Measurements from ENCODE around the gene BACH2. TPM values are rescaled to one million over a fixed set of nuclear protein-coding genes. Genes with fewer than 3 reads are reported as not detected.

Gene BACH2
- total and polyA plus RNA-seq, 10 of the 15 experiments (the other 5 are each of a cell fraction or from before 2014, with no cell fraction given), result 0.03 to 0.28 (median 0.04) TPM; not detected in 3

DNA sequence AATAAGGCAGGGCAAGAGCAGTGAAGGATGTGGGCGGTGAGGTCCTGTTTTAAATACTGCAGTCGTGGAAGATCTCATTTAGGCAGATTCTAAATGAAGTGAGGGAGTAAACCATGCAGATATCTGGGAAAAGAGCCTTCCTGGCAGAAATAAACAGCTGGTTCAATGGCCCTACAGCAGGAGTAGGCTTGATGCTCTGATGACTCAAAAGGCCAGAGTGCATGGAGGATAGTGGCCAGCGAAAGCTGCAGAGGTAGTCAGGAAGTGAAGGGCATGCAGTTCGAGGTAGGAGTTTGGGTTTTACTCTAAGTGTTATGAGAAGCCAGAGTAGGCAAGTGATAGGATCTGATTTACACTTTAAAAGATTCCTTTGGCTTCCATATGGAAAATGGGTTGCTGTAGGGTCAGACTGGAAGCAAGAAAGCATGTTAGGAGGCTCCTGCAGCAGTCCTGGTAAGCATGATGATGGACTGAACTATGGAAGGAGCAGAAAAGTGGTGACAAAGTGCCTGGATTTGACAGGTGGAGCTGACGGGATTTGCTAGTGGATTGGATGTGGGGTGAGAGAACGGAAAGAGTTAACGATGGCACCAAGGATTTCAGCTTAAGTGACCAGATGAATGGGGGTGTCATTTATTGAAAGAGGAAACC lies 252.3 kb downstream of the BACH2 start (continued):
- TF ChIP-seq SREBF2 (IDR thresholded peaks at IDR 0.05; ENCODE audit: low read length), result no peak

DNA sequence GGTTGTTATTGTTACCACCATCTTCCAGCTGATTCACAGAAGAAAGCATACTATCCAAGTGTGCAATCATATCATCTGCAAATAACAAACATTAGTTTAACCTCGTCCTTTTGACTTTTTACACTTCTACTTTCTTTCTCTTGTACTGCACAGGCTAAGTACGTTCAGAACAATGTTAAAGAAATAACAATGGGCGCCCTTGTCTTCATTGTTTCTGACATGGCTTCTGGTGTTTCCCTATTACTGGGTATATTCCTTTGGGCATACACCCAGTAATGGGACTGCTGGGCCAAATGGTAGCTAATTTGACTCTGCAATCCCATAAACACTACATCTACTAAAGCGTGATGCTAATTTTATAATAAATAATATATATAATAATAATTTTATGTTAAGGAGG lies 255.7 kb downstream of the BACH2 start:
- ChIA-PET SMC1A (ENCODE audit: uncharacterized antibody, unreplicated experiment) (no interaction called here), RAD21 (ENCODE audit: unreplicated experiment) (no interaction called here), POLR2A (no interaction called here), CTCF (no interaction called here)
- 12% methylated on average over 4 of the region's 4 CpGs for WGBS (ENCODE audit: insufficient coverage, insufficient replicate concordance, low lambda C conversion rate, missing lambda C conversion rate)
- Histone ChIP-seq H3K4me3 (no peak overlapping the region), H3K36me3 (ENCODE audit: control insufficient read depth in 2 of 2, insufficient read depth in 2 of 2, low read length in 1 of 2) (no peaks in the 10 kb centered on the region), H3K4me1 (ENCODE audit: control insufficient read depth, insufficient read depth, low read length) (no peaks in the 10 kb centered on the region), H3K9me3 (replicated peaks; ENCODE audit: control insufficient read depth, insufficient read depth, low read length) (no peaks in the 10 kb centered on the region), H3K4me2 (ENCODE audit: control insufficient read depth, insufficient read depth) (no peak overlapping the region), H3K9ac (ENCODE audit: control insufficient read depth, insufficient read depth, low read length) (no peak overlapping the region), H2AFZ (ENCODE audit: control insufficient read depth, low read depth, low read length) (no peak overlapping the region), H3K79me2 (ENCODE audit: control insufficient read depth, insufficient read depth, low read length) (no peaks in the 10 kb centered on the region), H3K27me3 (replicated peaks in 1 of 2; ENCODE audit: control insufficient read depth in 2 of 2, insufficient read depth in 2 of 2, low read length in 1 of 2) (no peaks in the 10 kb centered on the region), H4K20me1 (ENCODE audit: control insufficient read depth, insufficient read depth) (no peaks in the 10 kb centered on the region), H3K27ac (ENCODE audit: control insufficient read depth, insufficient read depth) (no peak overlapping the region)
- no peak for DNase-seq (ENCODE audit: low read depth, low spot score)
- no peak for ATAC-seq
- TF ChIP-seq USF2 (IDR thresholded peaks at IDR 0.05; ENCODE audit: borderline replicate concordance, low read depth, low read length) (no peak), RBBP5 (conservative IDR thresholded peaks at IDR 0.05) (no peak), NR2C1 (IDR thresholded peaks at IDR 0.05) (no peak), STAT1 (conservative IDR thresholded peaks at IDR 0.05) (no peak), ZZZ3 (IDR thresholded peaks at IDR 0.05; ENCODE audit: control insufficient read depth, insufficient read length, low read depth) (no peak), ASH2L (IDR thresholded peaks at IDR 0.05; ENCODE audit: borderline replicate concordance, low read depth) (no peak), WRNIP1 (IDR thresholded peaks at IDR 0.05; ENCODE audit: borderline replicate concordance, low read depth, low read length) (no peak), CEBPB (IDR thresholded peaks at IDR 0.05; ENCODE audit: borderline replicate concordance in 1 of 2, low read depth in 2 of 2, low read length in 2 of 2) (no peak), RAD21 (IDR thresholded peaks at IDR 0.05; ENCODE audit: insufficient read depth, low read depth, low read length) (no peak), EED (IDR thresholded peaks at IDR 0.05; ENCODE audit: low read depth) (no peak), MEF2B (IDR thresholded peaks at IDR 0.05; ENCODE audit: partially characterized antibody, poor library complexity, severe bottlenecking) (no peak), NFYB (IDR thresholded peaks at IDR 0.05; ENCODE audit: insufficient read depth, low read depth, low read length) (no peak)
- TF ChIP-seq, protein P1, sequence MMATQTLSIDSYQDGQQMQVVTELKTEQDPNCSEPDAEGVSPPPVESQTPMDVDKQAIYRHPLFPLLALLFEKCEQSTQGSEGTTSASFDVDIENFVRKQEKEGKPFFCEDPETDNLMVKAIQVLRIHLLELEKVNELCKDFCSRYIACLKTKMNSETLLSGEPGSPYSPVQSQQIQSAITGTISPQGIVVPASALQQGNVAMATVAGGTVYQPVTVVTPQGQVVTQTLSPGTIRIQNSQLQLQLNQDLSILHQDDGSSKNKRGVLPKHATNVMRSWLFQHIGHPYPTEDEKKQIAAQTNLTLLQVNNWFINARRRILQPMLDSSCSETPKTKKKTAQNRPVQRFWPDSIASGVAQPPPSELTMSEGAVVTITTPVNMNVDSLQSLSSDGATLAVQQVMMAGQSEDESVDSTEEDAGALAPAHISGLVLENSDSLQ (IDR thresholded peaks at IDR 0.05), result no peak
- TF ChIP-seq, protein P2, sequence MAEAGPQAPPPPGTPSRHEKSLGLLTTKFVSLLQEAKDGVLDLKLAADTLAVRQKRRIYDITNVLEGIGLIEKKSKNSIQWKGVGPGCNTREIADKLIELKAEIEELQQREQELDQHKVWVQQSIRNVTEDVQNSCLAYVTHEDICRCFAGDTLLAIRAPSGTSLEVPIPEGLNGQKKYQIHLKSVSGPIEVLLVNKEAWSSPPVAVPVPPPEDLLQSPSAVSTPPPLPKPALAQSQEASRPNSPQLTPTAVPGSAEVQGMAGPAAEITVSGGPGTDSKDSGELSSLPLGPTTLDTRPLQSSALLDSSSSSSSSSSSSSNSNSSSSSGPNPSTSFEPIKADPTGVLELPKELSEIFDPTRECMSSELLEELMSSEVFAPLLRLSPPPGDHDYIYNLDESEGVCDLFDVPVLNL (IDR thresholded peaks at IDR 0.05; ENCODE audit: low read depth, low read length), result no peak
- in situ Hi-C loops (cut with MboI) (no loop called here), intact Hi-C loops (cut with micrococcal nuclease; ENCODE audit: unreplicated experiment) (no loop called here)
- no TSS peak for BruUV-seq (replicated peaks)
- no peak for FAIRE-seq
